8988T (cell line): ENCODE data around the gene ATP6V1C2.
"Not testable (repeated sequence)": the region's sequence is repeated elsewhere in the genome, so short reads cannot be mapped to it uniquely, and the experiment has no call there.

Experiments used
- DNase-seq: peaks from one replicate; pipeline ENCODE4 v3.0.0; 2011

ATP6V1C2 gene

DNA sequence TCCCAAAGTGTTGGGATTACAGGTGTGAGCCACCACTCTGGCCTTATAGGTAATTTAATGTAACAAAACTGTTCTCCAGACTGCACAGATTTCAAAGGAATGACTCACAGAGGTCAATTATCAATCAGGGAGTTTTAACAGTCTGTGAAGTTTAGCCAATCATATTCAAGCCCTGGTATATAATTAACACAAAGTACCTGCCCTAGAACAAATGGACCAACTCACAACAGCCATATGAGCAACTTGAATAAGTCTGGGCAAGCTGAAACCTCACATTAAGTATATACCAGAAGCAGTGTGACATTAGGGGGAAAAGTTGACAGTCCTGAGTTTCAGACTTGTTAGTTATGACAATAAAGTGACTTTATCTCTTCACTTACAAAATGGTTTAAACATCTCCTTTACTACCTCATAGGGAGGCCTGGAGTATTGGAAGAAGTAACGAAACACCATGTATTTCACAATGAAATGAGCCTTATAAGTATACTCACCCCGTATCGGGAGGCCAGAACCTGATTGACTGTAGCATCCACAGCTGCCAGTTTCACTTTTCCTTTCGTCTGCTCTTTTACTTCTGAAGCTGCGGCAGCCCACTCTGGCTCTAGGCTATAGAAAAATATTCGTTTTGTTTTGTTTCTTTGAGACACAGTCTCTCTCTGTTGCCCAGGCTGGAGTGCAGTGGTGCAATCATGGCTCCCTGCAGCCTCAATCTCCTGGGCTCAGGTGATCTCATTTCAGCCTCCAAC, 69.0 kb downstream of the ATP6V1C2 start:
- DNase-seq = no peak

GRCh38 chr2:10792001-10792634, 70.7 kb downstream of the ATP6V1C2 start:
- DNase-seq = no peak

DNA sequence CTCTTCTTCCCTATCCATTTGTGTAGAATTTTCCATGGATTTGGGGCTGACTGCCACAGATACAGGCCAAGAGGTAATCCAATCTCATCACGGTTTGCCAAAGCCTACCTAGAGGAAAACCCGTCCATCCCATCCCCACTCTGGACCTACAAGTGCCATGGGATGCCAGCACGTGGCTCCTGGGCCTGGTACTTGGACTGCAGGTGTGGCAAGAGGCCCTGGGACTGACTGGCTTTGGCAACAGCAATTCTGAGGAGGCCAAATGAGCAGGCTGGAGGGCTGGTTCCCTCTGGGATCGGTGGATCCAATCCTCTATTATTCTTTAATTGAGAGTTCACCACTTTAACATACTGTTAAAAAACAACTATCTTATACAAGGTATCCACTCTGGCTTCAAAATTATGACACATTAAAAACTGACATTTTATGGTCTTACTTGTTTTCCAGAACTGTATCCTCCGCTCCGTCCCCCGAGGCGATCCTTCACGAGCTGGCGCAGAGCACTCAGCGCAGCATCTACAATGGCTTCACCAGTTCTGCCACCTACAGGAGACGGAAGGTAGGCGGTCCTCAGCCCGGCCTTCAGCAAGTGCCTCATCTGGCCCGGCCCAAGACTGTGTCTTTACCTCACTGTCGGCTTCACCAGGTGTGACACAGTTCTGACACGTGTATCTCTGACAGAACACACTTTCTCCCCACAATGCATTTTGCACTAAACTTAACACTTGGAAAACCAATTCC, 71.4 kb downstream of the ATP6V1C2 start:
- DNase-seq = no peak

GRCh38 chr2:10793816-10794215, 72.4 kb downstream of the ATP6V1C2 start:
- no peak for DNase-seq

GRCh38 chr2:10794876-10795275, 73.4 kb downstream of the ATP6V1C2 start:
- DNase-seq = no peak

- no peak for DNase-seq
Measured at GRCh38 chr2:10795508-10796046, 74.1 kb downstream of the ATP6V1C2 start.

DNA sequence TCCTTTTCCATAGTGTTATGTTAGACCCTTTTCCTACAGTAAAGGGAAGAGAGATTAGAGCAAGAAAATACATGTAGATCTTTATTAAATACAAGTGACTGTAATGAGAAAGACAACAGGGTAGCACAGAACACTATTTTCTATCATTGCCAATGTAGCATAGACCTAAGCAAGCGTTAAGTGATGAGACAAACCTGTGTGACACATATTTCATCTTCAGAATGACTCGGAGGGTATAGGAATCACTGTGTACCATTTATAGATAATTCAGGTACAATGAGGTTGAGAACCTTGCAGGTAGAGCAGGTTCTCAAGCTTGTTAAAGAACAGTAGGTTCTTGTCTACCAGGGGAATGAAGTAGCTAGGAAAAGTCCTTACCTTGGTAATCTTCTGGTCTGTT, 75.3 kb downstream of the ATP6V1C2 start:
- no peak for DNase-seq

DNA sequence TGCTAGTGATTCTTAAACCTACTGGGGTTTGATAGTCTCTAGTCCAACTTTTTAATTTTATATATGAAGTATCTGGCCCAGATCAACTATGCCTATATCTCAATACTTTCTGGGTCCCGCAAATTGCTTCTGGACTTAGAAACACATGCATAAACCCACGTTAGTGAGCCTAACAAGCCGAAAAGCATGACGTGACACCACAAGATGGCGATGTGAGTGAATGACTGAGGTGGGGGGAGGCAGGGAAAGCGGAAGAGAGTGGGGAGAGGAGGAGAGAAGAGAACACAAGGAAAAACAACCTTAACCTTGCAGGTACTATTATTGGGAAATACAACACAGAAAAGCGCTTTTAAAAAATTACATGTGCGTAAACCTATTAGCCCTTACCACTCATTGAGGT, 77.4 kb downstream of the ATP6V1C2 start:
- no peak for DNase-seq

GRCh38 chr2:10800163-10800562, 78.7 kb downstream of the ATP6V1C2 start:
- no peak for DNase-seq

DNA sequence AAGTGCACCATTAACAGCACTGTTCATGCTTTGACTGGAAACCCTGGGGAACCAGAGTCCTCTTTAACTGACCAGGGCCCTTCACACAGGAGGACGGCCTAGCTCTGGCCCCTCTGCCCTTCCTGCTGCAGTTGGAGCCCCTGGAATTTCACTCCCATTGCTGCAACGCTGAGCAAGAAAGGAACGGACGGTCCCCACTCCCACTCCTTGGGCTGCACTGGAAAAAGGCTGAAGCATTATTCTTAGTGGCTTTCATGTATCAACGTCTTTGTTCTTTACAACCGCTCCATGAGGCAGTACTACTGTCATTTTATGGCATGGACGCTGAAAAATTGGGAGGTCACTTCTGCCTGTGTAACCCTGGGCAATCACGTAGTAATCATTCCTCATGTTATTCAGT, 81.2 kb downstream of the ATP6V1C2 start:
- DNase-seq = no peak

DNA sequence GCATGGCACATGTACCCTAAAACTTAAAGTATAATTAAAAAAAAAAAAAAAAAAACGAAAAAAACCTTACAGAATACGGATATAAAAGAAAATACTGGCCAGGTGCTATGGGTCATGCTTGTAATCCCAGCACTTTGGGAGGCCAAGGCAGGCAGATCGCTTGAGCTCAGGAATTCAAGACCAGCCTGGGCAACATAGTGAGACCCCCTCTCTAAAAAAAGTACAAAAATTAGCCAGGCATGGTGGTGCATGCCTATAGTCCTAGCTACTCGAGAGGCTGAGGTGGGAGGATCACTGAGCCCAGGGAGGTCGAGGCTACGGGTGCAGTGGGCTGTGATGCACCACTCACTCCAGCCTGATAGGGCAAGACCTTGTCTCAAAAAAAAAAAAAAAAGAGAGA, 84.6 kb downstream of the ATP6V1C2 start:
- not testable (repeated sequence) for DNase-seq

GRCh38 chr2:10806543-10806942, 85.1 kb downstream of the ATP6V1C2 start:
- no peak for DNase-seq

DNA sequence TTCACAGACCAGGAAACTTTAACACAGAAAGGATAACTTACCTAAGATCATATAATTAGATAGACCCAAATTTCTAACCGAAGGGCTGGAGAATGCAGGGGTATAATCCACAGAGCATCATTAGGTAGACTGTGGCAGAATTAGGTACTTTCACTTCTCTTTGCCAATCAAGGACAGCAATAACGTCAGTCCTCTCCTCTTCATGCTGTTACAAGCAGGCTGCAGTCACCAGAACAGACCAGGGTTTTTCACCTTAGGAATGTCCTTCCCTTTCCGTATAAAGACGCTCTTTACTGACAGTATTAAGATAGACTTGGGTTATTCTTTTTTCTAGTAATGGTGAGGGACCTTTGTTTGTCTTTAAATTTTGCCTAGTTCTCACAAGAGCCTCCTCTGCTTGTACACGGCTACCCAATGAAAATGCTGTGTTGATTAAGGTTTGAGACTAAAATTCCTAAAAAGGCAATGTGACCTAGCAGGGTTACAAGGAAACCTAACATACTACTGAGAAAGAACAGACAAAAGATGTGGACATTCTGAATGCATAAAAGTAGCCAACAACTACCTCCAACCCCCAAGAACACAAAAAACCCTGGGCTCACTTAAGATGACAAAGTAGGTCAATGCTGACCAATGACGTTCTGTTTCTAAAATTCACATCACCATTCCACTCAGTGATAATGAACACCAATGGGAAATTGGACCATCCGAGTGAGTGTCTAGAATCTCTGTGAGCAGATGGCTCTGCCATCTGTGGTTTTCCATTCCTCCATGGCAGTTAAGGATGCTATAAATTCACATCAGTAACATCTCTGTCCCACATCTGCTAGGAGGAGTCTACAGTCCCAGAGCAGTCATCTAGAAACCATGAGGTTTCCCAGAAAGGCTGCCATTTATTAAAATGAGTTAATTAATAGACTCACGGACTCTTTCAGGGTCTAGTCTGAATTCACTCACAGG, 89.1 kb downstream of the ATP6V1C2 start:
- DNase-seq = no peak

GRCh38 chr2:10811517-10811916, 90.1 kb downstream of the ATP6V1C2 start:
- DNase-seq = no peak

DNA sequence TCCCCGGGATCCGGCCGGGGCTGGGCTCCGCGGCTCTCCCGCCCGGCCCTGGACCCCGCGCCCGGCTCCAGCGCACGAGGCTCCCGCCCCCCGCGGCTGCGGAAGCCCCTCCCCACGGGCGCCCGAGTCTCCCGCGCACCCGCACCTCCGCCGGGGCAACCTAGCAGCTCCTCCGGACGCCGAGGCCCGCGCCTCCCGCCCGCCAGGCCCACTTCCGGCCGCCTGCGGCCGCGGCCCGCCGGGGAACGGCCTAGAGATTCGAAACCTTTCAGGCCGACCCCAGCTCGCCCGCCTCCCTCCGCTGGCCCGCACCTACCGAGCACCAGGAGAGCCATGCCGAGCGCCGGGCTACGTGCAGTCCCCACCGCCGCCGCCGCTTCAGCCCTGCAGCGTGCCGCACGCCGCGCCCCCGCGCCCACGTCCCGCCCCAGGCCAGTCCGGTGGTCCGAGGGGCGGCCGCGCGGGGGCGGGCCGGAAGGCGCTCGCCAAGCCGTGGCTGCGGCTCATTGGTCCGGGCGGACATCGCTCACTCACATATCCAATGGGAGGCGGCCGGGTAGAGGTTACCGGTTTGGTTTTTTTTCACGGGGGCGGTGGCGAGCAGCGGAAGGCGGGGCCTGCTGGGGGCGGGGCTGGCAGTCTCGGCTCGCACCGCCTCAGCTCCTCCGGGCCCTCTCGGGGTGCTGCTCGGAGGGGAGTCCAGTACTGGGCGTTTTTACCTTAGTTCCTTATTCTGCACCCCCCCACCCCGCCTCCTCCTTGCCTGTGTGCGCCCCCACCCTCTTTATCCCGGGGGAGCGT, 91.1 kb downstream of the ATP6V1C2 start, which contains the start of gene PDIA6:
Gene PDIA6 (minus strand): TSS at position 424 of the 801 bp plus-strand sequence. CDS start 89 bp downstream, at position 335.
- peak; percentile 86 for DNase-seq

DNA sequence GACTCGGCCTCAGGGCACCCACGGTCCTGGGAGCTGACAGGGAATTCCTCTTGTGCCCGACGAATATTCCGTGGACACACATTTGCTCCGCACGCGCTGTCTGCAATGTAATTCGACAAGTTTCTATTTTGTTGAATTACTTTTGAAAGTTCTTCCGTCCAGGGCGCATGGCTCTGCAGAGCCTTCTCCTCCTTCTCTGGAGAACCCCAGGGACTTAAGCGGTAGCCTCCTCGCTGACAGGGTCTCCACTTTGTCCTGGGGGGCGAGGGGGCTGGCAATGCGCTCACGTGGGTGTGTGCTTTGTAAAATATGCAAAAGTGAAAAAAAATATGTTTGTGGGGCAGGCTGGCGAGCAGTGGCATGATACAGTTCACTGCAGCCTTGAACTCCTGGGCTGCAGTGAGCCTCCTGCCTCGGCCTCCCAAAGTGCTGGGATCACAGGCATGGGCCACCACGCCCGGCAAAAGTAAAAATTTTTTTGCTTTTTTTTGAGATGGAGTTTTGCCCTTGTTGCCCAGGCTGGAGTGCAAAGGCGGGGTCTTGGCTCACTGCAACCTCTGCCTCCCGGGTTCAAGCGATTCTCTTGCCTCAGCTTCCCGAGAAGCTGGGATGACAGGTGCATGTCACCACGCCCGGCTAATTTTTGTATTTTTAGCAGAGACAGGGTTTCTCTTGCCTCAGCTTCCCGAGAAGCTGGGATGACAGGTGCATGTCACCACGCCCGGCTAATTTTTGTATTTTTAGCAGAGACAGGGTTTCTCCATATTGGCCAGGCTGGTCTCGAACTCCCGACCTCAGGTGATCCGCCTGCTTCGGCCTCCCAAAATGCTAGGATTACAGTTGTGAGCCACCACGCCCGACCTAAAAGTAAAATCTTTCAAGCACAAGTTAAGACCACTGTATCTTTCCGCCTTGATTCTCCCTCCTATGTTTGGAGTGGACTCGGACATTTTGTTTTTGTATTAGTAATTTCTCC, 92.0 kb downstream of the ATP6V1C2 start:
- not testable (repeated sequence) for DNase-seq

DNA sequence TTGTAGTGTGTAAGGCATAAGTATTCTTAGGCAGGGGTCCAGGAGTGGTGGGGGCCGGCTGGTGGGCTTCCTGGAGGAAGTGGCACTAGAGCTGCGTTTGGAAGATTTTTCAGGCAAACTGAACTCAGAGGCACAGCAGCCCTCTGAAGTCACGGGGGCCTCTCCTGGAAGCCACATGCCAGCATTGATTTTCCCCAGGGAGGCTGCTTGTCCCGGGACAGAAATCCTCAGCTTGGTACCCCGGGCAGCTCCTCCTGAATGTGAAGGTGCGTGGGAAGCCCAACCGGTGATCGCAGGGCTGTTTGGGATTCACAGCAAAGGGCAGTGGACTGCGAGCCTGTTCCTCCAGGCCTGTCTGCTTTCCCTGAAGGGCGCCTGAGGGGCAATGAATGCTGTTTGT, 92.7 kb downstream of the ATP6V1C2 start:
- DNase-seq = no peak

DNA sequence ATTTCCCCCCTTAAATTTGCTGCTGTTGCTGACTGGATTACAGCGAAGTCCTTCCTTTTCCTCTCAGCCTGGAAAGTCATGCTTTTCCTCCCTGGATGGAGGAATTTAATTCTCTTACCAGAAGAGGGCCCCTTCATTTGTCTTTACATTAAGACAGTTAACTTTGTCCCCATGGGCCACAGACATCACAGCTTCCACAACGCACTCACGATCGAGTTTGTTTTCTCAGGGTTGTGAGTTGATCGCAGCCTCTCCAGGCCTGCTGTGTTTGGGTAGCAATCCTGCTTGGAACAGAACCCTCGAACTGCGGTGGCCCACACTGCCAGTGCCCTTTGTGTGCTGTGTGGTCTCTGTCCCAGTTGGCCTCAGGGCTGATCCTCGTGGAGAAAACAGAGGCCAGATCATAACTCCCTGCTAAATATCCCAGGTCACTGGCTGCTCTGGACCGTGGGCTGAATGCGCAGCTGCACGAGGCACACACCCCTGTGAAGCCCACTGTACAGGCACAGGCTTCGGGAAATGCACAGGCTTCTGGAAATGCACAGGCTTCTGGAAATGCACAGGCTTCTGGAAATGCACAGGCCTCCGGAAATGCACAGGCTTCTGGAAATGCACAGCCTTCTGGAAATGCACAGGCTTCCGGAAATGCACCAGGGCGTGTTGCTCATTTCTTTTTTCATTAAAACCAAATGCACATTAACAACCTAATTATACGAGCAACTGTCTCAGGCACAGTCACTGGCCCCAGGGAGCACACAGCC, 93.3 kb downstream of the ATP6V1C2 start:
- DNase-seq = no peak

DNA sequence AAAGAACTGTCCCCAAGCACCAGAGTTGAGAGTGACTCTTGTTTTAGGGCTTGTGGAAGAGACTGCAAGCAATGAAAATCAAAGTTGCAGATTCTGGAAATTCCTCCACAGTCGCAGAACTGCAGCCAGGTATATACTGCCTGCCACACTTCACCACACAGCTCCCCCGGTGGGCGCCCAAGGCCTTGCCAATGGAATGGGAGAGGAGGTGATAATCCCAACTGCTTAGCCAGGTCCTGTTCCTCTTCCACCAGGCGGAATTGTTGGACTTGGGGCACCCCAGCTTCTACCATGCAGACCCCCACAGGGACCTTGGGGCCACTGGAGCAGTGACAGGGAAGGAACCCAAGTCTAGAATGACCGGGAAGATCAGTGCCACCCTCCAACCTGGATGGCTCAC, 96.0 kb downstream of the ATP6V1C2 start:
- no peak for DNase-seq
